ENCODE results near the gene RIPPLY2.

RIPPLY2 gene

DNA sequence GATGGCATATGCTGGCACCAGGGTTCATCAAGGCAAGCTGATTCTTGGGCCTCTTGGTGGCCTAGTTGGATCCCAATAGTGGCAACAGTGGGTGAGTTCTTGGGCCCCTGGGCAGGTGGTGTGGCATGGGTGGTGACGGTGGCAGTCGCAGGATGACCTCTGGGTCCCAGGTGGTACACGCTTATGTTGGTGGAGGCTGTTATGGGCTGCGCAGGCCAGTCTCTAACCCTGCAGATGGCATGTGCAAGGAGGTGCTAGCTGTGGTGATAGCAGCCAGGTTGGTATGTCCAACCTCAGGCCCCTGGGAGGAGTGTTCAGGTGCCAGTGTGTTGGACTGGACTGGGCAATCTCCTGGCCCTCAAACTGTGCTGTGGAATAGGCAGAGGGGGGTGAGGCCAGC, 52.5 kb downstream of the RIPPLY2 start:
- Mint-ChIP-seq H3K27ac (no peak overlapping the region), H3K4me3 (no peak overlapping the region)

More for the DNA sequence above, 52.5 kb downstream of the RIPPLY2 start:
- H3K4me1 Mint-ChIP-seq (ENCODE audit: low read depth): peaks cover 39% of the 10 kb centered on the region
- H3K36me3 Mint-ChIP-seq (ENCODE audit: low read depth): peaks cover 72% of the 10 kb centered on the region
- no peaks in the 10 kb centered on the region for H3K27me3 Mint-ChIP-seq
- H3K9me3 Mint-ChIP-seq: peaks cover 34% of the 10 kb centered on the region
- no peak for DNase-seq
